GM21423 (cell line): ENCODE results near the gene ADGRA1.

Experiments used
- ATAC-seq: cut with Tn5 transposase; IDR thresholded peaks from one replicate; pipeline ENCODE4 v1.9.1; 2021; ENCODE audit warnings: mild to moderate bottlenecking, moderate library complexity; ENCODE audit not compliant: unreplicated experiment

ADGRA1 gene

GRCh38 chr10:133160826-133161471, 73.2 kb downstream of the ADGRA1 start:
- ATAC-seq: no peak

- no peak for ATAC-seq
Observed at GRCh38 chr10:133161486-133162109, 73.9 kb downstream of the ADGRA1 start.

GRCh38 chr10:133162178-133162909, 74.6 kb downstream of the ADGRA1 start:
- no peak for ATAC-seq

DNA sequence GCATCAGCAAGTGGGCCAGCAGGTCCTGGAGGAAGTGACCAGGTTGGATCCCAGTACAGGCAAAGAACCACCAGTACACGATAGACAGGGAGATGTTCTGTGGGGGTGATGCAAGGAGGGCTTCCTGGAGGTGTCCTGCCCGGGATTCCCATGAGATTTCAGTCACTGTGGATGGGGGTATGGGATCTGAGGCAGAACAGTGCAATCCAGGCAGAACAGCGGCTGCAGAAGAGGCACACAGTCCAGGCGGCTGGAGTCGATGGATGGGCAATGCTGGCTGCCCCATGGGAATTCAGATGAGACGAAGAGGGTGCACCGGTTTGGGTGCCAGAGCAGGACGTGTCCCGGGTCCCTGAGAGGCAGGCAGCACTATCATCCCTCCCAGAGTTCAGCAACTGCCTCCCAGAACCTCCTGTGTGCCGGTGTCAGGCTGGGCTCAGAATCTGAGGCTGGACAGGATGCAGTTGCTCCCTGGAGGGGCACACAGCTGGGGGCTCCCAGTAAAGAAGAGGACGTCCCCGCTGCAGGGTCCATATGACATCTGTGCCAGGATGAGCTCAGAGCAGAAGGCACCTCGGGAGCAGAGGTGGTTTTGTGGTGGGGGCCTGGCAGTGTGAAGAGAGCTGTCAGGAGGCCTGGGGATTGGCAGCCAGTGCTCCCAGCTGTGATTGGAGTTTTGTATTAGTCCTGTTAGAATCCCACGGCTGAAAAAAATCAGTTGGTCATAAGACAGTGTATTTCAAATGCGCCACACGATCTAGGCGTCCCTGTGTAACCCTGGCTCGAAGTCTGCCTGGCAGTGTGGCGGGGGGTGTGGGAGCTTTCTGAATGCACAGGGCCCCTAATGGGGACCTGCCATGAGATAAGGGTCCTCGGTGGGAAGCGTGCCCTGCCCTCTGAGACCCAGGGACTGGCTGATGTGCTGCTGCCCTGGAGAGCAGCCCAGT, 75.5 kb downstream of the ADGRA1 start:
- no peak for ATAC-seq

DNA sequence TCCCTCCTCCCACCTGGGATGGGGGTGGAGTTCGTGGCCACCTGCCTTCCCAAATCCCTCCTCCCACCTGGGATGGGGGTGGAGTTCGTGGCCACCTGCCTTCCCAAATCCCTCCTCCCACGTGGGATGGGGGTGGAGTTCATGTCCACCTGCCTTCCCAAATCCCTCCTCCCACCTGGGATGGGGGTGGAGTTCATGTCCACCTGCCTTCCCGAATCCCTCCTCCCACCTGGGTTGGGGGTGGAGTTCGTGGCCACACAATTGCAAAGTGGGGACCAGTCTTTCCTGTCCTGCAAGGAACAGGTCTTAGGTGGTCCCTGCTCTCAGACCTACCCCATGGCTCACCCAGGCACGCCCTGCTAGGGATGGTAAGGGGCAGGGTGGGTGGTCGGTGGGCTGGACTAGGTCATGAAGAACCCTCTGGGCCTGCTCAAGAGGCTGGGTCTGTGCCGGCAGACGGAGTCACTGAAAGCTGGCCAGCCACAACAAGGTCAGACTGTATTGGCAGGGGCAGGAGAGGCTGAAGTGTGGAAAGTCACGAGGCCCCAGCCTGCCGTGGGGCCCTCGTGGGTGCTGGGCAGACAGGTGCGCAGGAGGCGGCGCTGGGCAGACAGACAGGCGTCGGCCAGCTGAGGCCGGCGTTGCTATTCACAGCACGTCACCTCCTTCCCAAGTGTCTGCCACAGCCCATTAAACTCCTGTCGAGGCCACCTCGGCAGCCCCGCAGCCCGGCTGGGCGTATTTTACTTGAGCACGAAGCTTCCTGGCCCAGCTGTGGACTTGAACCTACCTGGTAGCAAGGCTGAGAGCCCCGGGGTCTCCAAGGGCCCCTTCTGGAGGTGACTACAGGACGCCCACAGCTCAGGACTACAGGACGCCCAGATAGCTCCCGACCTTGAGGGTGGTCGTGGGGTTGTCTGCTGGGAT, 76.4 kb downstream of the ADGRA1 start:
- ATAC-seq: no peak

DNA sequence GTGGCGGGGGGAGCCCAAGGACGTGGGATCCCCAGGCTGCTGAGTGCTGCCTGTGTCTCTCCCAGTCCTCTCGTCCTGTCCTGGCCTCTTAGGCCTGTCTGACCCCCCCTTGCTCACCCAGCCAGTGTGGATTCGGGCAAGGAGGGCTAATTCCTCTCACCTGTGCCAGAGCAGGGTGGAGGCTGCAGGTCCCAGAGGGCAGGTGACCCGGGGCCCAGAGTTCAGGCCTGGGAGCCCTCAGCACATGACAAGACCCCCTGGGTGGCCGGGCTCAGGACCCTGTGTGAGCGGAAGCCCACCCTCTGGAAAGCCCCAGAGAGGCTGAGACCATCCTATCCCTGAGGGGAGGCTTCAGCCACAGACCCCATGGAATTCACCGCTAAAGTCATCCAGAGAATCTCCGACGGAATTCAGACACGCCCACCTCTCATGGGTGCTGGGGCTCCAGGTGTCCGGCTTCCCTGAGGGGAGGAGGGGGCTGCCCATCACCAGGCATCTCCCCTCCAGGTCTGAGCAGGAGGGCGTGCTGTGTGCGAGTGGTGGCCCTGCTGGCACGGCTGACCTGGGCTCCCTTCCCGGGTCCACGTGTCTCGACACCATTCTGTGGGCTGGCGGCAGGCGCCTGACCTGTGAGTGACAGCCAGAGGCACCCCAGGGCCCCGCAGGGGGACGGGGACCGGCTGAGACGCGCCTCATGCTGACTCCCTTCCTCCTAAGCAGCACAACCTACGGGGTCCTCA, 77.3 kb downstream of the ADGRA1 start:
- ATAC-seq: no peak

GRCh38 chr10:133165556-133166503, 78.1 kb downstream of the ADGRA1 start:
- ATAC-seq: no peak

GRCh38 chr10:133166504-133166827, 78.7 kb downstream of the ADGRA1 start:
- no peak for ATAC-seq

- no peak for ATAC-seq
Observed at GRCh38 chr10:133166828-133167692, 79.3 kb downstream of the ADGRA1 start.

- no peak for ATAC-seq
Observed at GRCh38 chr10:133167693-133168616, 80.2 kb downstream of the ADGRA1 start.

GRCh38 chr10:133168617-133169031, 80.9 kb downstream of the ADGRA1 start:
- ATAC-seq: no peak

DNA sequence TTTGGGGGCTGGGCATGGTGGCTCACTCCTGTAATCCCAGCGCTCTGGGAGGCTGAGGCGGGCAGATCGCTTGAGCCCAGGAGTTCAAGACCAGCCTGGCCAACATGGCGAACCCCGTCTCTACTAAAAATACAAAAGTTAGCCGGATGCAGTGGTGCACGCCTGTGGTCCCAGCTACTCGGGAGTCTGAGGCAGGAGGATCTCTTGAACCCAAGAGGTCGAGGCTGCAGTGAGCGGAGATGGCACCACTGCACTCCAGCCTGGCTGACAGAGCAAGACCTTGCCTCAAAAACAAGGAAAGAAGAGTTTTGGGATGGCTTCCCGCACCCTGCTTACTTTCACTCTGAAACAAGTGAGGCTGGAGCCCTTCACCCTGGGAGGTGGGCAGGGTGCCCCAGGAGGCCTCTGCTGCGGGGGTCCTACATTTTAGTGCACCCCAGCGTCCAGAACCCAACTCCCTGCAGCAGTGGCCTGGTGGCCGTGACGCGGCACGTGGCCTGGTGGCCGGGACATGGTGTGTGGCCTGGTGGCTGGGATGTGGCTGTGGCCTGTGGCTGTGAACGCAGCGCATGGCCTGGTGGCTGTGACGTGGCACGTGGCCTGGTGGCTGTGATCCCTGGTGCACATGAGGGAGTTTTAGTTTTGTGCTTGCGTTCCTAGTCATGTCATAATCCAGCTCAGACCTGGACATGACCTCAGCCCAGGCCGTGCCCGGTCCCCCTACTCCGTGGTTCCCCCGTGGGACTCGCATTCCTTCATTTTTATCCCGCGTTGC, 81.6 kb downstream of the ADGRA1 start:
- no peak for ATAC-seq

DNA sequence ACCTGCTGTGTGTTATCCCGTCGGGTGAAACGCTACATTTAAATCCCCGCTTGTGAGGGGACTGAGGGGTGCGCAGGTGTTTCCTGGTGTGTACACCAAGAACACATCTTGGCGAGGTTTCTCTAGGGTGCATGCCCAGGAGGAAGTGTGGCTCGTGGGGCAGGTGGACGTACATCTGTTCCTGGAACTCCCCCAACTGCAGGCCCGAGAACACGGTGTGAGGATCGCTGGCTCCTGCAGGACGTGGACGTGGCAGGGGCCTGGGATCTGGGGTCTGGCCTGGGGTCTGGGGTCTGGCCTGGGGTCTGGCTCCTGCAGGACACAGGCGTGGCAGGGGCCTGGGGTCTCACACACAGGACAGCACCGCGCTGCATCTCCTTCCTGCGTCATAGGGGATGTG, 82.4 kb downstream of the ADGRA1 start:
- no peak for ATAC-seq

DNA sequence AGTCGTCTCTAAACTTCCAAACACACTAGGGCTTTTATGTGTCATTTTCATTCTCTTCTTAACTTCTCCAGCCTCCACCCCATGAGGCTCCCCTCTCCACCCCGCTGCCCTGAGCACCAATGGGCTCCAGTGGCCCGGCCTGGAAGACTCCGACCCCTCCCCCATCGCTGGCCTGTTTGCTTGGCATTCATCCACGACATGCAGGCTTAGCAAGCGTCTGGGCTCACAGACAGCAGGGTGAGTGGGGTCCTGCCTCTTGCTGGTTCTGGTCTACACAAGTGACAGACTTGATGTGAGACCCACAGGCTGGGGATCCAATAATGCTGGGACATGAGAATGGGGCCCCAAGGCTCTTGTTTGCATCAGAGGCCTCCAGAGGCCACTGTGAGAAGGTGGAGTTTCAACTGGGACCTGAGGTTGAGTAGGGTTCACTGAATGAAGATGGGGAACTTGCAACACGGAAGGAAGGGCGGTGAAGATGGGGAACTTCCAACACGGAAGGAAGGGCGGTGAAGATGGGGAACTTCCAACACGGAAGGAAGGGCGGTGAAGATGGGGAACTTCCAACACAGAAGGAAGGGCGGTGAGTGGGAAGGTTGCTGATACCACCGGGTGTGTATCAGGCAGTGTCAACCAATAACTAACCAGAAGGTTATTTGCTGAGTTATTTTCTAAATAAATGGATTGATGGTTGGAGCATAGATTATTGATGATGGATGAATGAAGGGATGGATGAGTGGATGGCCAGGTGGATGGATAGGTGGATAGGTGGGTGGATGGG, 86.3 kb downstream of the ADGRA1 start:
- ATAC-seq: no peak
